ENCODE results near the gene MSI2.

MSI2 gene

DNA sequence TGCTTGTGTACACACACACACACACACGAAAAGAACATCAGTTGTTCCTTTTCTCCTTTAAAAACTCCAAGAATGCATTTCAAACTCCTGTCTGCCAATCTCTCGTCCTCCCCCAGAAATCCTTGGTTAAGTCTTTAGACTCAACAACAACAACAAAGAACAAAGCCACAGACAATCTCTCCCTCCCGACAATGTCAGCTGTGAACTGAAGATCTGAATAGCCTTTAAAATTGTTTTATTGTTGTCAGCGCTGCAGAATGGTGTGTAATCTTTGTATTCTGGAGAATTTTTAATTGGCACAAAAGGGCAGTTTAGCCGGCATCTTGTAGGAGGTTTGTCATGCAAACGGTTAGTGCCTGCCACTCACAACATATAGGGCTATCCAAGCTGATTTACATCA, 219.5 kb downstream of the MSI2 start:
- no peak for DNase-seq (ENCODE audit: low read depth in 1 of 2, low spot score in 1 of 2)

DNA sequence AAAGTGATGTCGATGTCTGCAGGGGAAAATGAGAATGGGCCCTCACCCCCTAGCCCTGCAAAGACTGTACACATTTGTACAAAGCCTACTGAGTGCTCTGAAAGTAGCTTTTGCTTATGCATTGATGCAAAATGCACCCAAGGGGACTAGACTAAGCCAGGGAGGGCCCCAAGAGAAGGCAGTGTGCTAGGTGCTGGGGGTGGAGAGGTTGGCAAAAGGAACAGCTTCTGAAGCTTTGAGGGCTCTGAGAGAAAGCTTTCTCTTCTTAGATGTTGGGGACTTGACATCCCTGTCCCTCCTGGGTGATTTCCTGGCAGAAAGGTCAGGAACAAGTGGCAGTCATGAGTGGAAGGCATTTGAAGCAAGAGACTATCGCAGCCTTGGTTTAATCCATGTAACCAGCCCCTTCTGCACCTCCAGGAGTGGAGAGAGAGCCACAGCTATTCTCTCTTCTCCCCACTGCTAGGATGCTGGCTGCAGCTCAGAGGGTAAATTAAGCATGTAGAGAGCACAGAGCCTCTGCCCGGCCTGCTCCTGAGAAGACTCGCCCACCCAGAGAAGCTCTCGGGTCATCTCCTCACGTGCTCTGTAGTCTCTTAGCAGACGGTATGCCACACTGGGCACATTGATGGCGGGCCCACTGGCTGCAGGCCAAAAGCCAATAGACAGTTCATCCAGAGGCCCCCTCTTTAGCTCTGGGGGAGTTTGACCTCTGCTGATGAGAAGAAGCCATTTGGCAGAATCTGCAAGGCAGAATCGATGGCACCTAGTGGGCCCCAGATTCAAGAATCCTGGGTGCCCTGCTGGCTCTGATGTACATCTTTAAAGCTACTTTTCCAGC, 221.4 kb downstream of the MSI2 start:
- no peak for DNase-seq (ENCODE audit: low read depth in 1 of 2, low spot score in 1 of 2)

DNA sequence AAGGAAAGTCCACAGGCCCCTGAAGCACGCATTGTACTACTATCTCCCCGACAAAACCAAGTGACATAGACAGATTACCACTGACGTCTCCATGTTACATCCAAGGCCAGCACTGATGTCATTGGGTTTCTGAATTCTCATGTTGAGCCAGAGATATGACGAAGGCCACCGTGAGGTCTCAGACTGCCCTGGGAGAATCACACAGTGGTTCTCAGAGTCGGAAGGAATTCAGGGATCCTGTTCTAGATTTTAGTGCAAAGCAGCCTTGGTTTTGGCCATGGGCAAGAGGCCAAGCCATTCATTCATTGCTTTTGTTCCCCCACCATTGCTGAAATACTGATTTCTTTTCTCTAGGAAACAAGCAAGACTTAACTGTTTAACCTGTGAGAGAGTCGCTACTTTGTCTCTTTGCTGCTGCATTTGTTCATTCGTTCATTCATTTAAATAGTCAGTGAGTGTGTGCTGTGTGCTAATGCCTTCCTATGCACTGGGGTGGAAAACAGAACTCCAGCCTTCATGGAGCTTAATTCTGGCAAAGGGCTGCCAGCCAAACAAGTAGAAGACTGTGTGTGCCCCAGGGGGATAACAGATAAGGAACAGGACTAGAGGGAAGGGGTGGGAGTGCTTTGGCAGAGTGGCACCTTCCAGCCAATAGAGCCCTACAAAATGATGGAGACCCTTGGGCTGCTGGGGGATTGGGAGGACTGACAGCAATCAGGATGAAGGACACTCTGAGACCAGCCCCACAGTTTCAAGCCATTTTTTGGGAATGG, 222.3 kb downstream of the MSI2 start:
- DNase-seq (ENCODE audit: low read depth in 1 of 2, low spot score in 1 of 2): no peak

DNA sequence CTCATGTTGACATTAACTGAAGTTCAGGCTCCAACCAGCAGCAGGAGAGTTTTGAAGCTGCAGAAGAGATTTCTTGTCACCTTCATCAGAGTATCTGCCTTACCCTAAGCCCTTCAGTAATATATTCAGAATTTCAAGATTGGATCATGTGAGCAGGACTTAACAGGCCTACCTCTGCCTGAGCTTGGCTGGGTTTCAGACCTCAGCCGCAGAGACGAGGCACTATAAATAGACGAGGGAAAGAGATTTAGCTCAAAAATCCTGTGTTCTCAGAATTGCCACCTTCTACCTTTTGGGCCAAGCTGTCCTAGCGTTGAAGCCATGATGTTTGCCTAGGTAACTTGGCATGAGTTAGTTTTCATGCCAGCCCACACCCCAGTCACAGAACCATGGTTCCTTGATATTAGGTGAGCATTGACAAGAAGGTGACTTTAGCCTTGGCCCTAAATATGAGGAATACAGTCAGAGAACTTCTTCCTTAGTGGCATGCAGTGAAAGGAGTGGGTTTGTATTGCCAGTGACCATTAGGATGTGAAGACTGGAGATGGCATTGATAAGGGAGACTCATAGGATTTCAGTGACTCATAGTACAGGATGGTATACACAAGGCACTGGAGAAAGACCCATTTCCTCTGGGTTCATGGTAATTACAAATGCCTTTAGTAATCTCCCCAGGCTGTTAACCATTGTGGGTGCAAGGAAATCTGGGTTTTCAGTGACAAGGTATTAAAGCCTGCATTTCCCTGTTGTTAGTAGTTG, 224.3 kb downstream of the MSI2 start:
- no peak for DNase-seq (ENCODE audit: low read depth in 1 of 2, low spot score in 1 of 2)

DNA sequence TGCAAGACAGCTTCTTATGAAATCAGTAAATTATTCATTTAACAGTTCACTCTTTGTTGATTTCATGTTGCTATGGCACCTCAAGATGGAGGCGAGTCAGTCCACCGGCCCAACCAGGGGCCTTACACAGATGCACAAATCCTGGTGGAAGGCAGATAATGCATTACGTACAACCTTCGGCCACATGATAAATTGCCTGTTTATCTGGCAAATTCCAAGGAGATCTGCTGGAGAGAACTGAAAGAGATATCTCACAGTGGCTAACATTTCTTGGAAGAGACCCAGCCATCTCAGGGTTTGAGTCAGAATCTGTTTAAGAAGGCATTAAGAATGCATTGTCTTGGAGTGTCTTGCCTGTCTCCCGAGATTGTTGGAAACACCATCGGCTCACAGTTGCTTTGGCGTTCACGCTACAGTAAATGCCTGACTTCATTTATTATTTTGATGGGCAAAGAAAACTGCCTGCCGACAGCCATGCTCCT, 225.6 kb downstream of the MSI2 start:
- DNase-seq (ENCODE audit: low read depth in 1 of 2, low spot score in 1 of 2): no peak

DNA sequence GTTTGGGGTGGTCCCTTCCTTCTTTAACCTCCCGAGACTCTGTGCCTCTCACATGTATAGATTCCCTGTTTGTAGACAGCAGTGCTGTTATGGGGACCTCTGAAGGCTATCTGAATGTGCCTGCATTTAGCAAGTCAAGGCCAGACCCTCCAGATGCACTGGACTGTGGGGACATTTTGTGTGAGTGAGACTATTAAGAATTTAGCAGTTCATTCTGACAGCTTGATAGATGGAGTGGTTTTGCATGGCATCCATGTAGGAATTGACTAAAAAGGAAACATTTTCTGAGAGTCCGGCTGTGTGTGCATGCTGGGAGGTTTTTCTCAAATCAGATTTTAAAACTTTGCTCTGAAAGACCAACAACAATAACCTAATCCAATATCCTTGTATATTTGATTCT, 226.3 kb downstream of the MSI2 start:
- no peak for DNase-seq (ENCODE audit: low read depth in 1 of 2, low spot score in 1 of 2)

DNA sequence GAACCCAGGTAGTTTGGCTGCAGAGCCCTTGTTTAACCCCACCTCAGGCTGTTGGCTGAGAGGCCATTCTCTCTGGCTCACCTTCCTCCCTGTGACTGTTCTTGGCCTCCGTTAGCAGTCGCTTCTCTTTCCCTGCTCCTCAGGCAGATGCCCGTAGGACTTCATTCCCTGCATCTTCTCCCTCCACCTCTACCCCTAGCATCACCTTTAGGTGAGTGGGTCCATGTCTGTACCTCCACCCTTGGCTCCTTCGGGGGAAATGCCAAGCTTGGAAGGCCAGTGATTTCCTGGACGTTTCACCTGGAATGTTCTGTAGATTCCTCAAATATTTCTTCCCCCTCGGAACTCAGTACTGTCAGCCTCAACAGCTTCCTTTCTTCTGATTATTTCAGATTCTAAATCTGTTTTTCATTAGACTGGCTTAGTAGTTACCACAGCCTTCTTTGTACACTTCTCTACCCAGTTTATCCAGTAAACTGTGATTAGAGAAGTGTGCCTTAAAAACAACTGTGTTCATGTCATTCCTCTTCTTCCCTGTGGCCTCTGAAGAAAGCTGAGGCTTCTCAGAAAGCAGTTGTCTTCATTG, 227.9 kb downstream of the MSI2 start:
- no peak for DNase-seq (ENCODE audit: low read depth in 1 of 2, low spot score in 1 of 2)

DNA sequence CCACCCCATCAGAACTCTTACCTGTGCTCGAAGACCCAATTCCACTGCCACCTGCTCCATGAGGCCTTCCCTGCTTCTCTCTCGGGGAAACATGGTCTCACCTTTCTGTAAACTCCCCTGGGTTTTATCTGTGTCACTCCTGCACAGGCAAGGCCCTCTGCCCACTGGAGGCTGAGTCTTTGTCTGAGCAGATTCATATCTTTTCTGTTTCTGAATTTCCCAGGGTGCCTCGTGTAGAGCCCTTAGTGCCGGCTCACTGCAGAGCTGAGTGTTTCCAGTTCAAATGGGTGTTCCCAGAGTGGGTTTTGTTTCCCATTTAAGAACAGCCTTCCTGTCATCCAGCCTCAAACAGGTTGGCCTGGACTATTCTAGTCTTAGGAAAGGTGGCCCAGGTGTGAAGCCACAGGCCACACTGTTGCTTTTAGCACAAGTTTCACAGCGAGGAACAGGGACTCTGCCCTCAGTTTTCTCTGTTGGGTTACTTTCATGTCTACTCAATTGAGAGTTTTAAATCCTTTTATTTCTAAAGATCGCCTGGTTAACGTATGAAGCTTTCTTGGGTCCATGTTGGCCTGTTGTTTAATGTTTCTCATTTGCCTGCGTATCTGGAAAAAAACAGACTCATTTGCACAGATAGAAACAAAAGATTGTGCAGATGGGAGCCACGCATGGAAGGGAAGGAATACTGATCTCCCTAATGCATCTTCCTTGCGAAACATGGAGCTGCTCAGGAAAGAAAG, 228.7 kb downstream of the MSI2 start:
- no peak for DNase-seq (ENCODE audit: low read depth in 1 of 2, low spot score in 1 of 2)

DNA sequence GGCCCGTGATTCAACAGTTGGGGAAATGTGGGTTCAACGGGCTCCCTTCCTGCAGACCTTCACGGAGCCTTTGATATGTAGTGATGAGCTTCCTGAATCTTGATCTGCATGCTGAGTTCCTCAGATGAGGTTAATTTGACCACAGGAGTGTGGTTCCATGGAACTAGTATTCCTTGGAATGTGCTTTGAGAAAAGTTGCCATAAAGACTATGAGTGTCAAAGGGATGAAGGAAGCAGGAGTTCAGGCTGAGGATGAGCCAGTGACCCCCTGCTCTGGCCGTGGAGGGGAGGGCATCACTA, 229.2 kb downstream of the MSI2 start:
- no peak for DNase-seq (ENCODE audit: low read depth in 1 of 2, low spot score in 1 of 2)

DNA sequence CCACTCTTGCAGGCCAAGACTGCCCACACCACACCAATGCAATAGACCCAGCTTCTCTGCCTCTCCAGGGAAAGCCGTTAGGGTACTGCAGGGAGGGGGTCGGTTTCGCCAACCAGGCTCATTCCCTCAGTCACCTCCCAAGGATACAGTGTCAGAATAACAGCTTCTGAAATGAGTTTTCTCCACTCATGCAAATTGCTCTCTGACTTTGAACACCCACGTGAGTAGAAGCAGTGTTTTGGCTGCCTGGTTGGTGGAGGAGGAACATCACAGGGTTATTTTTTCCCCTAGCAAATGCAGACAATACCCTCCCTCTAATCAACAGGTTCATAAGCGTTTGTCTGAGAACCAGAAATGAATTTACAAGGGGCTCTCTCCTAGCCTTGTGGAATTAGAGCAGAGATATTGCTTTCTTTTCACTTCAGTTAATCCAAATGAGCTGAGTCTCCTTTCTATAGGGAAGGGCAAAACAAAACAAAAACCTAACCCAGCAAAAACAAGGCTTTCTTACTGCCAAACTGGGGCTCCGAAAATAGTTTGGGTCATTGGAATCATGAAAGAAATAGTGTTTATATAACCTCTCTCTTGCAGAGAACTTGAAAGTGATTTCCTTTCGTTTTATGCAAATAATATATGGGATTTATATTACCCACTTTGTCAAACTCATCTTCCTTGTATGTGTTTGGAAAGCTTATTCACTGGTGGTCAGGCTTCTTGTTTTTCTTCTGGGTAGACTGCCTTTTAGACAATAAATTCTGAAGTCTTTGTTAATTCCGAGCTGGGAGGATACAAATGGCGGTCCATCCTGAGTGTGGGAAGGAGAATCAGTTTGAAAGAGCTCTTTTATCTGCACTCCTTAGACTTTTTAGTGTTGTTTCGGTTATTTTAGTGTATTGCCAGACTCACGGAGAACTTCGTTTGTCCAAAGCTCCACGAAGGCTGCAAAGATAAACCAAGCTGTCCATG, 229.9 kb downstream of the MSI2 start:
- DNase-seq (ENCODE audit: low read depth in 1 of 2, low spot score in 1 of 2): no peak

DNA sequence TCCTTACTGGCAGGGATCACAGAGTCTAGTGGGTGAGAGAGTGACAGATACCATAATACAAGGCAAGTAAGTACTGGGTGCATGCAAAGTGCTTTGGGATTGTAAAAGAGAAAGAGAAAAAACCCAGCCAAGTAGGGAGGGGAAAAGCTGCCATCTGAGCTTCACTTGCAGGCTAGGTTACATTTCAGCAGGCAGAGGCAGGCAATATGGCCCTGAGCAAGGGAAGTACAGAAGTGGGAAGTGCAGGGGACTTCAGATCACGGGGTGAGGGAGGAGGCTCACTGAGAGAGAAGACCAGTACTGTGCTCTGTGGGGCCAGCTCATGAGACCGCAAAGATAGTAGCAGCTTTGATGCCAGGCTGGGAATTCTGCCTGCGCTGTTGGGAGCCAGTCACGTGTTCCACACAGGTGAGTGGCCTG, 230.6 kb downstream of the MSI2 start:
- no peak for DNase-seq (ENCODE audit: low read depth in 1 of 2, low spot score in 1 of 2)

DNA sequence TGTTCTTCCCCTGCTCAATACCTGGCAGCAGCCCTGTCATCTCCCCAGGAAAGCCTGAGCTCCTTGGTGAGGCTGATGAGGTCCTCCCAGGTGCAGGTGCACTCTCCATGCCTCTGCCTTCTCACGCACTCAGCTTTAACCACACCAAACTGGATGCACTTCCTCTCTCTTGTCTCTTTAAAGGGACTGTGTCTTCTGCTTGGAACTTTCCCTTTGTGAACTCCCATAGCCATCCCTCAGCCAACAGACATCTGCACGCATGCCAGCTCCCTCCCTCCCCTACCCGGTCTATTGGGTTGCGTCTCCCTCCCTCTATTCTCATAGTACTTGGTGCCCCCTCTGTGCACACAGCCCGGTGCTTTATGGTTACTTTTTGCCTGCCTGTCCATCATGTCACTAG, 231.2 kb downstream of the MSI2 start:
- no peak for DNase-seq (ENCODE audit: low read depth in 1 of 2, low spot score in 1 of 2)

DNA sequence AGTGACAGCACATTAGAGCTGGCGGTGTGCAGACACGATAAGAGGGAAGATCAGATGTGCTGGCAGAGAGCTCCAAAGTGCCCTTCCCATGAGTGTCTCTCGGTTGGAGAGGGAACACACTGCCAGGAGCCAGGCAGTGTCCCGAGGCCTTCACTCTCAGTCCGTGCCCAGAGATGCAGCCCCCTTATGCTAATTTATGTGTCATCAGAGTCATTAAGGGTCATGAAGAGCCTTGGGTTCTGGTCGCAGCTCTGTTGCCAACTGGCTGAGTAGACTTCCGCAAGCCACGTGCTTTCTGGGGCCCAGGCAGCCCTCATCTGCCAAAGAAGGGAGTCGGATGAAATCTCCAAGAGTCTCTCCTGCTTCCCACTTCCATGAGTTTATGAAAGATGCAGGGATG, 232.5 kb downstream of the MSI2 start:
- DNase-seq (ENCODE audit: low read depth in 1 of 2, low spot score in 1 of 2): no peak

DNA sequence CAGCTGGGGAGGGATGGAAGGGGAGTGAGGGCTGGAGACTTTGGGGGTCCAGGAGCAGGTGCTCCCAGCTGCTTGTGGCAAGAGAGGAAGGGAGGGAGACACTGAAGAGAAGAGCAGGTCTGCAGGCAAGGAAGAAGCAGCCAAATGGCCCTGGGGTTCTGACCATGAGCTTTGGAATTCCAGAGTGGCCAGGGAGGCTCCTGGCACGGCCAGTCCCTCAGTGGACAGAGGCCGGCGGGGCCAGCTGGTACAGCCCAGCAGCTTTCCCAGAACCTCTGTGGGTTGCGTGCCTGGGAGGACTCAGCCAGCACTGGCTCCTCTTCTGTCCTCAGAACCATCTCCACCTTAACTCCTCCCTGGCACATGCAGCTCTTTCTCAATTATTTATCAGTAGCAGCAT, 233.0 kb downstream of the MSI2 start:
- no peak for DNase-seq (ENCODE audit: low read depth in 1 of 2, low spot score in 1 of 2)

DNA sequence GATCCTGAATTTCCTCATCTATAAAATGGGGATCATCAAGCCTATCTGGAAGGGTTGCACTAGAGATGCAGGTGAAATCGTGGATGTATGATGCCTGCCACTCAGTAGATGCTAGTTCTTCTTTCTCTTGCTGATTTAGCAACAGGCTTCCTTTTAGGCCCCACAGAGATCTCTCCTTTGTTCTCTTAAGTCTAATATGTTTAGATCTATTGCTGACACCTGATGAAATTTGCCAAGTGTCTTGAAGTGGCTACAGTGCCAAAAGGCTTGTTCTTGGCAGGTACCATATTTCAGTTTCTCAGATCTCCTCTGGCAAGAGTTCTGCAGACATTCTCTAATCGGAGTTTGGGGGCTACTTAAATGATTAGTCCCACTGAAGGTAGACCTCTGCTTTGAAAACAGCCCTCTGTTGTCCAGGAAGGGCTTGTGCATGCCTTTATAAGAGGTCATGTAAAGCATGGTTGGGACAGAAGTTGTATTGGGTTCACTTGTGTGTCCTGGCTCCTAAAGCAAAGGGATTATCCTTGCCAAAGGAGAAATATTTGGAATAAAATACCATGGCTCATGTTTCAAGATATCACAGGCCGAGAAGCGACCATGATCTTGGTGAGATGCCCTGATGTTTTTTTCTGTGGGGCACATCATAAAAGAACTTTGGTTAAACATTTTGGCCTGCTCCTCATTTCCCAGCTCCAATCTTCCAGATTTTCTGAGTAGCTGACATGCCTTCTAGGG, 234.0 kb downstream of the MSI2 start:
- DNase-seq (ENCODE audit: low read depth in 1 of 2, low spot score in 1 of 2): no peak

DNA sequence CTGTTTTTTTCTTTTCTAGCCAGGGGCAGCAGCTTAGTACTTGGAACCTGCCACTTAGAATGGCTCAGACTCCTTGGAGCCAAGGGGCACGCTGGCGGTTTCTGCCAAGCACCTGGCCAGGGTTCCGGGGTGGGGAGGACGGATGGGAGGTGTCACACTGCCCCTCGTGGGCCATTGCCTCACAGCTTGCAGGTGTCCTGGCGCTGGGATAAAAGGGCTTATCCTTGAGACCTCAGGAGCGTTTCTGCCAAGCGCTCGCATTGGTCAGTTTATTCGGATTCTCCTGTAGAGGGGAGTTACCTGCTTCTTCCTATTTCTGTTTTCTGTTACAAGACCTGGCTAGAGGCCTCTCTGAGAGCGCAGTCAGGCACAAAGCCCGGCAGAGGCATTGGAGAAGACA, 234.6 kb downstream of the MSI2 start:
- DNase-seq (ENCODE audit: low read depth in 1 of 2, low spot score in 1 of 2): no peak

DNA sequence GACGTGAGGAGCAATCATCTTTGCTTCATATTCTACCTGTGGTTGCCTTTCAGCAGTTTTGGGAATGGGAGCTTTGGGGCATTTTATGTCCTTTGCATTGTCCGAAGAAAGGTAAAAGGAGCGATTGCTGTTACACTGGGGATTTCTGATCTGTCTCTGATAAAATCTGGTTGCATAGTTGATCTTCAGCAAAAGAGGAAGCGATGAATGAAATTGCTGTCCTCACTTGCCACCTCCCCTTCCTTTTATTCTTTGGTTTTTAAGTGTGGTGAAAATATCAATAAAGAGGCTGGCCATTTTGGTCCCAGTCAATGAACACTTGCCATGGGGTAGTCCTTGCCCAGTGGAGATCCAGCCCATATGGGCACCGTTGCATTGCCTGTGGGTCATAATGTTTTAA, 236.8 kb downstream of the MSI2 start:
- DNase-seq (ENCODE audit: low read depth in 1 of 2, low spot score in 1 of 2): no peak

DNA sequence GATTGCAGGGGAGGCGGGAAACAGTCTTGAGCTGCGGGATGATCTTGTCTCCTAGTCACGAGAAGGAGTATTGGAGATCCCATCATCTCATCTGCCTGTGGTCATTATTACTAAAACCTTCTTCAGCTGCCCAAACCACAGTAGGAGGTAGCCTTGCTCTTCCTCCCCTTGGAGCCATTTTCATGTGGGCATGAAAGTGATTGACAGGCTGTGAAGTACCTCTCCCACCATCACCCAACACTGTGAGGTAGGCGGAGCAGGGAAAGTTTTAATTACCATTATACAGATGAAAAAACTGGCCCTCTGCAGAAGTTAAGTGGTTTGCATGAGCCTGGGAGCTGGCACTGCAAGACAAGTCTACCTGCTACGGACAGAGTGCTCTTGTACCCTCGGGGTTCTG, 237.3 kb downstream of the MSI2 start:
- no peak for DNase-seq (ENCODE audit: low read depth in 1 of 2, low spot score in 1 of 2)

DNA sequence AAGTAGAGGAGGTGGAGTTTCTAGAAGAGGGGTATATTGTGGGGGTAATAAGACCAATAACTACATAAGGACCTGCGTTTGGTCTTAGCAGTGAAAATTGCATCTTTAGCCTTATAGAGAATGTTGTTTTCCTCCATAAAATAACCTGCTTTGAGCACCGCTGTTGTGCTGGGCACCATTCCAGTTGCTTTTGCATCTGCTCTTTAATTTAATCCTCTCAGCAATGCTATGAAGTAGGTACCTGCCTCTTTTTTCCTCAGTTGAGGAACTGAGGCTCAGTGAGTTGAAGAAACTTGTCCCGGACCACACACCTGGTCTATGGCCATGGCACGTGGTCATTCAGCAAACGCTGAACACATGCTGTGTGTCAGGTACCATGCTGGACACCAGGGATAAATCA, 238.1 kb downstream of the MSI2 start:
- DNase-seq (ENCODE audit: low read depth in 1 of 2, low spot score in 1 of 2): no peak

Measured in activated CD4-positive, alpha-beta T cell treated with anti-CD3 and anti-CD28 coated beads, Interleukin-2, amount 50 U/mL, for 24 hours (primary cell).